HEK293 (cell line): ENCODE data around the gene LARGE1.

ENCODE experiments used
- CTCF ChIA-PET: fragments of 350-600 bp; formaldehyde crosslinking; extraction: SDS; loops from one replicate; lab custom pipeline; 2021; ENCODE audit warnings: antibody characterized with exemption; lab: Yijun Ruan, JAX
- POLR2A ChIA-PET: fragments of 300-600 bp; formaldehyde crosslinking; extraction: SDS; loops from one replicate; lab custom pipeline; 2020; ENCODE audit warnings: antibody characterized with exemption, inconsistent platforms; lab: Yijun Ruan, JAX
- H3K27ac ChIP-seq: fragments of 200-500 bp; sonication (Bioruptor generic); 2 replicates; pipeline ENCODE4 v1.5.1; 2014; ENCODE audit warnings: low read depth, low read length, control low read depth, inconsistent platforms; ENCODE audit errors: extremely low read depth
- H3K36me3 ChIP-seq, 2 experiments: fragments of 200-500 bp in 1 of 2; sonication (Bioruptor generic) in 1 of 2; 1 replicate in 1 of 2; 2 replicates in 1 of 2; pipeline ENCODE4 v1.5.1; 2014 to 2017; ENCODE audit warnings: inconsistent platforms in 2 of 2, low read length in 2 of 2; ENCODE audit not compliant: control insufficient read depth in 2 of 2, insufficient read depth in 1 of 2
- H3K4me1 ChIP-seq: fragments of 200-500 bp; sonication (Bioruptor generic); 2 replicates; pipeline ENCODE4 v1.5.1; 2014; ENCODE audit warnings: mild to moderate bottlenecking, low read length, inconsistent platforms; ENCODE audit not compliant: control insufficient read depth, insufficient read depth
- H3K4me3 ChIP-seq: 2 replicates; pipeline ENCODE4 v1.5.1; 2011; ENCODE audit warnings: low read depth, mild to moderate bottlenecking, control low read depth, low read length, moderate library complexity
- H3K9me3 ChIP-seq: fragments of 200-500 bp; sonication (Bioruptor generic); 2 replicates; pipeline ENCODE4 v1.5.1; 2014; ENCODE audit warnings: low read depth, low read length, inconsistent platforms; ENCODE audit not compliant: control insufficient read depth, insufficient read depth
- AEBP2 ChIP-seq: fragments of 450-650 bp; formaldehyde crosslinking; IDR thresholded peaks from 2 replicates; pipeline ENCODE4 v1.5.1; 2016; ENCODE audit warnings: missing biosample characterization, missing genetic modification characterization, borderline replicate concordance
- BCL11A ChIP-seq: fragments of 450-650 bp; formaldehyde crosslinking; IDR thresholded peaks from 2 replicates; pipeline ENCODE4 v1.5.1; 2016; ENCODE audit warnings: low read depth, missing biosample characterization, missing genetic modification characterization
- EGR2 ChIP-seq: fragments of 450-650 bp; formaldehyde crosslinking; IDR thresholded peaks from 2 replicates; pipeline ENCODE4 v1.5.1; 2016; ENCODE audit warnings: low read depth, missing biosample characterization, missing genetic modification characterization
- FEZF1 ChIP-seq: fragments of 450-650 bp; formaldehyde crosslinking; IDR thresholded peaks from 2 replicates; pipeline ENCODE4 v1.5.1; 2016; ENCODE audit warnings: missing biosample characterization, missing genetic modification characterization
- HOXD13 ChIP-seq: sonication (generic); formaldehyde crosslinking; IDR thresholded peaks from 2 replicates; pipeline ENCODE4 v1.8.0; 2022; ENCODE audit warnings: missing genetic modification reagents, borderline replicate concordance
- KLF16 ChIP-seq: fragments of 450-650 bp; formaldehyde crosslinking; IDR thresholded peaks from 2 replicates; pipeline ENCODE4 v1.5.1; 2017; ENCODE audit warnings: missing biosample characterization, missing genetic modification characterization
- KLF17 ChIP-seq: fragments of 450-650 bp; formaldehyde crosslinking; IDR thresholded peaks from 2 replicates; pipeline ENCODE4 v1.5.1; 2016; ENCODE audit warnings: missing biosample characterization, missing genetic modification characterization
- PRDM1 ChIP-seq: fragments of 450-650 bp; formaldehyde crosslinking; IDR thresholded peaks from 2 replicates; pipeline ENCODE4; 2016; ENCODE audit warnings: missing biosample characterization, missing genetic modification characterization
- SETDB1 ChIP-seq: IDR thresholded peaks from one replicate; pipeline ENCODE4 v1.6.1; 2017; ENCODE audit warnings: mild to moderate bottlenecking, low read length, moderate library complexity, mixed read lengths; ENCODE audit not compliant: insufficient read length
- SP7 ChIP-seq: fragments of 450-650 bp; formaldehyde crosslinking; IDR thresholded peaks from 2 replicates; pipeline ENCODE4 v1.5.1; 2016; ENCODE audit warnings: missing biosample characterization, missing genetic modification characterization
- ZBTB17 ChIP-seq: fragments of 450-650 bp; formaldehyde crosslinking; IDR thresholded peaks from 2 replicates; pipeline ENCODE4 v1.5.1; 2016; ENCODE audit warnings: missing biosample characterization, missing genetic modification characterization
- ZBTB21 ChIP-seq: fragments of 450-650 bp; formaldehyde crosslinking; IDR thresholded peaks from 2 replicates; pipeline ENCODE4 v1.5.1; 2017; ENCODE audit warnings: missing biosample characterization, missing genetic modification characterization
- ZFHX2 ChIP-seq: fragments of 450-650 bp; formaldehyde crosslinking; conservative IDR thresholded peaks from 2 replicates; pipeline ENCODE4 v1.5.1; 2016; ENCODE audit warnings: missing biosample characterization, missing genetic modification characterization
- ZNF23 ChIP-seq: fragments of 450-650 bp; formaldehyde crosslinking; IDR thresholded peaks from 2 replicates; pipeline ENCODE4 v1.5.1; 2016; ENCODE audit warnings: missing biosample characterization, missing genetic modification characterization, borderline replicate concordance
- ZNF239 ChIP-seq: fragments of 450-650 bp; formaldehyde crosslinking; IDR thresholded peaks from 2 replicates; pipeline ENCODE4 v1.5.1; 2016; ENCODE audit warnings: missing biosample characterization, missing genetic modification characterization
- ZNF354C ChIP-seq: fragments of 450-650 bp; formaldehyde crosslinking; IDR thresholded peaks from 2 replicates; pipeline ENCODE4 v1.5.1; 2016; ENCODE audit warnings: missing biosample characterization, missing genetic modification characterization, low read depth, borderline replicate concordance
- ZNF548 ChIP-seq: fragments of 450-650 bp; formaldehyde crosslinking; IDR thresholded peaks from 2 replicates; pipeline ENCODE4 v1.5.1; 2016; ENCODE audit warnings: missing biosample characterization, missing genetic modification characterization
- ZNF555 ChIP-seq: fragments of 450-650 bp; formaldehyde crosslinking; conservative IDR thresholded peaks from 2 replicates; pipeline ENCODE4 v1.5.1; 2017; ENCODE audit warnings: missing biosample characterization, mild to moderate bottlenecking, missing genetic modification characterization, inconsistent platforms
- ZNF561 ChIP-seq: fragments of 450-650 bp; IDR thresholded peaks from 2 replicates; pipeline ENCODE4 v1.5.1; 2018; ENCODE audit warnings: missing biosample characterization, missing genetic modification characterization, borderline replicate concordance
- ZNF585B ChIP-seq: fragments of 450-650 bp; formaldehyde crosslinking; IDR thresholded peaks from 2 replicates; pipeline ENCODE4 v1.5.1; 2016; ENCODE audit warnings: missing biosample characterization, missing genetic modification characterization
- ZNF600 ChIP-seq: fragments of 450-650 bp; formaldehyde crosslinking; IDR thresholded peaks from 2 replicates; pipeline ENCODE4 v1.5.1; 2016; ENCODE audit warnings: missing biosample characterization, missing genetic modification characterization
- ZNF654 ChIP-seq: fragments of 450-650 bp; formaldehyde crosslinking; IDR thresholded peaks from 2 replicates; pipeline ENCODE4 v1.5.1; 2016; ENCODE audit warnings: low read depth, missing biosample characterization, missing genetic modification characterization
- ZNF76 ChIP-seq: fragments of 450-650 bp; formaldehyde crosslinking; IDR thresholded peaks from 2 replicates; pipeline ENCODE4; 2016; ENCODE audit warnings: low read depth, missing biosample characterization, missing genetic modification characterization, borderline replicate concordance
- ZSCAN4 ChIP-seq: fragments of 450-650 bp; formaldehyde crosslinking; IDR thresholded peaks from 2 replicates; pipeline ENCODE4 v1.5.1; 2017; ENCODE audit warnings: missing biosample characterization, missing genetic modification characterization

The LARGE1 gene

GRCh38 chr22:33329398-33329797 is 590.9 kb downstream of the LARGE1 start:
- CTCF ChIA-PET = interaction anchor here (0.7 to 1.0 kb wide), 2 partner anchors 52 to 782 kb away, joined by 3 read pairs; no protein-coding TSS in a partner anchor
- Histone ChIP-seq H3K27ac (no peak overlapping the region), H3K4me3 (no peak overlapping the region), H3K4me1 (no peaks in the 10 kb centered on the region), H3K9me3 (no peaks in the 10 kb centered on the region), H3K36me3 (no peaks in the 10 kb centered on the region; a peak in 1 of 3 replicates)
- TF ChIP-seq BCL11A (tag by site-specific recombination) (no peak), ZNF354C (tag by site-specific recombination) (no peak), ZNF548 (tag by site-specific recombination) (no peak), ZNF555 (tag by site-specific recombination) (no peak), ZNF239 (tag by site-specific recombination) (no peak), KLF16 (tag by site-specific recombination) (no peak), FEZF1 (tag by site-specific recombination) (no peak), SP7 (tag by site-specific recombination) (no peak), ZNF76 (tag by site-specific recombination) (no peak)
- POLR2A ChIA-PET = no interaction called here

- no peak overlapping the region for H3K27ac ChIP-seq
- ChIA-PET POLR2A (no interaction called here), CTCF (interaction anchor here (0.6 to 1.0 kb wide), 3 partner anchors 32 to 782 kb away, joined by 3 read pairs; no protein-coding TSS in a partner anchor)
- peak; percentile 99 for TF ChIP-seq ZNF23 (tag by site-specific recombination)
- TF ChIP-seq AEBP2 = no peak
- 0 out of 2 replicates have a peak, but pooled peaks have one; percentile 21 for TF ChIP-seq ZFHX2 (tag by site-specific recombination)
- TF ChIP-seq EGR2 (tag by site-specific recombination) = peak; percentile 27; the same call in 1 of the 2 replicates
- peak; percentile 93 for TF ChIP-seq SETDB1
- TF ChIP-seq HOXD13 (CRISPR knock-in tag) = no peak
- TF ChIP-seq ZNF585B (tag by site-specific recombination) = no peak
- no peak for TF ChIP-seq ZBTB21 (tag by site-specific recombination)
- TF ChIP-seq PRDM1 (tag by site-specific recombination) = no peak
- TF ChIP-seq ZBTB17 (tag by site-specific recombination) = peak; percentile 54; the same call in 1 of the 2 replicates
- TF ChIP-seq KLF17 (tag by site-specific recombination) = no peak
- no peak for TF ChIP-seq ZNF561 (tag by site-specific recombination)
- no peak overlapping the region for H3K4me3 ChIP-seq
- no peaks in the 10 kb centered on the region; a peak in 1 of 3 replicates for H3K36me3 ChIP-seq
- H3K9me3 ChIP-seq = no peaks in the 10 kb centered on the region
- no peaks in the 10 kb centered on the region for H3K4me1 ChIP-seq
Measured at GRCh38 chr22:33328789-33329296, 591.4 kb downstream of the LARGE1 start.

- no peaks in the 10 kb centered on the region for H3K36me3 ChIP-seq
- no peaks in the 10 kb centered on the region for H3K9me3 ChIP-seq
- TF ChIP-seq ZNF654 (tag by site-specific recombination) = no peak
- TF ChIP-seq ZNF600 = no peak
- TF ChIP-seq ZSCAN4 = no peak
- H3K4me3 ChIP-seq = no peak overlapping the region
- H3K4me1 ChIP-seq = no peaks in the 10 kb centered on the region
- H3K27ac ChIP-seq = no peak overlapping the region
- ChIA-PET POLR2A (no interaction called here), CTCF (no interaction called here)
Measured at GRCh38 chr22:33327348-33327860, 592.9 kb downstream of the LARGE1 start.
